ENCODE measurements around the gene OSTN. TPM values are rescaled to one million over a fixed set of nuclear protein-coding genes. Genes with fewer than 3 reads are reported as not detected.

OSTN gene
- total and polyA plus RNA-seq, 9 donors: 0.02 to 0.43 (median 0.27) TPM; not detected in 5

DNA sequence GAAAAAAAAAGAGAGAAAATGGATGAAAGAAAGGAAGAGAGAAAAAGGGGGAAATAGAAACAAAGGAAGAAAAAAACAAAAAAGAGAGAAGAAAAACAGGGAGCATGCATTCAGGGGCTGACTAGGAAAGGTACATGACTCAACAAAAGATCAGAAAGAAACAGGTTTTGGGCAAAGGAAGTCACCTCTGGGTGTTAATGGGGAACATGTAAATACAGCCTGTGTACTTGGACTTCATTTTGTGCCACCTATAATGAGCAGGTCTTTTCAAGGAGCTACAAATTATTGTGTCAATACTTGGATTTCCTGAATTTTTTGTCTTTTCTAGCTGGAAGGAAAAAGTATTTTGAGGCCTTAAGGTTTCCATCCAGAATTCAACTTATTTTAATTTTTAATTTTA is 76.7 kb downstream of the OSTN start:
- no peak for DNase-seq
- Histone ChIP-seq H3K36me3 (no peaks in the 10 kb centered on the region), H3K4me3 (no peak overlapping the region), H3K27ac (no peak overlapping the region), H3K9me3 (no peaks in the 10 kb centered on the region), H3K4me1 (ENCODE audit: insufficient read depth) (no peaks in the 10 kb centered on the region), H3K27me3 (no peaks in the 10 kb centered on the region)
- intact Hi-C loops (cut with DNase I): no loop called here
- TF ChIP-seq POLR2A (IDR thresholded peaks at IDR 0.05) (no peak), EP300 (IDR thresholded peaks at IDR 0.05) (no peak)
- TF ChIP-seq, protein P1, sequence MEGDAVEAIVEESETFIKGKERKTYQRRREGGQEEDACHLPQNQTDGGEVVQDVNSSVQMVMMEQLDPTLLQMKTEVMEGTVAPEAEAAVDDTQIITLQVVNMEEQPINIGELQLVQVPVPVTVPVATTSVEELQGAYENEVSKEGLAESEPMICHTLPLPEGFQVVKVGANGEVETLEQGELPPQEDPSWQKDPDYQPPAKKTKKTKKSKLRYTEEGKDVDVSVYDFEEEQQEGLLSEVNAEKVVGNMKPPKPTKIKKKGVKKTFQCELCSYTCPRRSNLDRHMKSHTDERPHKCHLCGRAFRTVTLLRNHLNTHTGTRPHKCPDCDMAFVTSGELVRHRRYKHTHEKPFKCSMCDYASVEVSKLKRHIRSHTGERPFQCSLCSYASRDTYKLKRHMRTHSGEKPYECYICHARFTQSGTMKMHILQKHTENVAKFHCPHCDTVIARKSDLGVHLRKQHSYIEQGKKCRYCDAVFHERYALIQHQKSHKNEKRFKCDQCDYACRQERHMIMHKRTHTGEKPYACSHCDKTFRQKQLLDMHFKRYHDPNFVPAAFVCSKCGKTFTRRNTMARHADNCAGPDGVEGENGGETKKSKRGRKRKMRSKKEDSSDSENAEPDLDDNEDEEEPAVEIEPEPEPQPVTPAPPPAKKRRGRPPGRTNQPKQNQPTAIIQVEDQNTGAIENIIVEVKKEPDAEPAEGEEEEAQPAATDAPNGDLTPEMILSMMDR (IDR thresholded peaks at IDR 0.05): no peak

DNA sequence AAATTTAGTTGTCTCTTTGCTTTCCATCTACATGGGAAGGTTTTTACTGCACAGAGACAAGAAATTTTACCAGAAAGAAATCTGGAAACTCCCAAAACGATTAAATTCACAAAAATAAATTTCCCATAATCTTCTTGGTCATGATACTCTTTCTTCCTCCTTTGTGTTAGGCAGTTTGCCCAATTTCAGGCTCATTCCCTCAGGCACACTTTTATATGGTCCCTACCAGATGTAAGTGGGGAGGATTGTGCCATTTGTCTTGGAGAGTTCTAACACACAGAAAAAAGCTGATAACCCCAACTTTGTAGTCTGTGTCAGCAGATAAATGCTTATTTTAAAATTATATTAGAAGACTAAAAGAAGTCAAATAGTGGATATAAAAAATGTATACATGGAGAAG is 81.1 kb downstream of the OSTN start:
- Histone ChIP-seq H3K27me3 (no peaks in the 10 kb centered on the region), H3K4me1 (ENCODE audit: insufficient read depth) (no peaks in the 10 kb centered on the region), H3K4me3 (no peak overlapping the region), H3K36me3 (no peaks in the 10 kb centered on the region), H3K27ac (no peak overlapping the region), H3K9me3 (no peaks in the 10 kb centered on the region)
- no peak for DNase-seq
- 9 to 15% (median 9%) methylated on average over 1 of the region's 1 CpG for WGBS, 3 donors
- TF ChIP-seq, protein P1 (IDR thresholded peaks at IDR 0.05): no peak
- TF ChIP-seq POLR2A (IDR thresholded peaks at IDR 0.05) (no peak), EP300 (IDR thresholded peaks at IDR 0.05) (no peak)
- intact Hi-C loops (cut with DNase I): no loop called here

DNA sequence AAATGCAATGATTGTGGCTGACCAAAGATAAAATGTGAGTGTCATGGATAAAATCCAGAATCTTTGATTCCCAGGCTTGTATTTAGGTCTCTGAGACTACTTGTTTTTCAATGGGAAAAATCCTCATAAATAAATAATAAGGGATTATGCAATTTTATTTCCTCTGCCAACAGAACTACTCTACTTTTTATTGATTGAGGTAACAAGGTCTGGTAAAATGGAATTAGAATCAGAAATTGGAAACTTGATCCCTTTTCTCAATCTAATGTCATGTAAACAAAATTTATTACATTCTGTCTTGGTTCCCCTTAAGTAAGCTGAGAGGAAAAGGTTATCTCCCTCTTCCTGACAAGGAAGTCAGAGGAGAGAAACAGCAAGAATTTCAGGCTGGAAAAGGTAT is 81.8 kb downstream of the OSTN start:
- H3K27ac ChIP-seq: no peak overlapping the region
- TF ChIP-seq POLR2A (IDR thresholded peaks at IDR 0.05) (no peak), EP300 (IDR thresholded peaks at IDR 0.05) (no peak)
- TF ChIP-seq, protein P1 (IDR thresholded peaks at IDR 0.05): no peak
- H3K27me3 ChIP-seq: no peaks in the 10 kb centered on the region
- H3K36me3 ChIP-seq: no peaks in the 10 kb centered on the region
- intact Hi-C loops (cut with DNase I): no loop called here
- no peak for DNase-seq
- no peaks in the 10 kb centered on the region for H3K9me3 ChIP-seq
- no peak overlapping the region for H3K4me3 ChIP-seq
- H3K4me1 ChIP-seq (ENCODE audit: insufficient read depth): no peaks in the 10 kb centered on the region

DNA sequence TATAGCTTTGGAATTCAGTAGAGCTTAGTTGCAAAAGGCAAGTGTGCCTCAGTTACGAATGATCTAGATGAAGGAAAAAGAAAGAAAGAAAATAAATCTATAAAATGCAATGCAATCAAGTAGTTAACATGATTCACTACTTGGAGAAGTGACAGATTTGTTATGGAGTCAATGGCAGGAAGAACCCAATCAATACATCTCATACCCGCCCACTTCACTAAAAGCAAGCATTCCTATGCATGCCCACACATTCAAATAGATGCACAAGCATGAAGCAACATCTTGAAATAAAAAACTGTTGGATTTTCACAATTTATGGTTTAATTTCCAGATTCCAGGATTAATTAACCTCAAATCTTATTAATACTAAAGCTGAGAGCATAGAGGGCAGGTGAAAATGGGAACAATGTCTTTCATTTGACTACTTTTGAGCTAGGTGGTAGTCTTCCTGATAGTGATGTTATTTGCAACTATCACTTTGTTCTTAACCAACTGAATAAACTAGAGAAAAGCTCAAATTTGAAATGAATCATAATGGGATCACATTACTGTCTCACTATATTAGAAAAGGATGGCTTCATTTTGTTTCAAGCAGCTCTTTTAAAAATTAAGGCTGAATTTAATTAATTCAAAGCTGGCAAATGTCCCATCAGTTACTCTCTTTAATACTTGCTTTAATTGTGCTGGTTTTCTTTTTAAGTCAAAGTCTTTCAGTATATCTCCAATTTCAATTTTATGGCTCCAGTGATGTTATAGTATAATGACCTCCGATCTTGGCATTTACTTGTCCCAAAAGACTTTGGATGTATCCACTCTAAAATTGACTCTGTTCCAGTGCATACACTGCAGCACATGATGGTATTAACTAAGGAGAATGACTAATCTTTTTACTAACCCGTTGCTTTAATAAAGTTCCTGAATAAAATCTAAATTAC is 83.5 kb downstream of the OSTN start:
- H3K4me1 ChIP-seq (ENCODE audit: insufficient read depth): no peaks in the 10 kb centered on the region
- no peak overlapping the region for H3K27ac ChIP-seq
- no peaks in the 10 kb centered on the region for H3K36me3 ChIP-seq
- H3K27me3 ChIP-seq: no peaks in the 10 kb centered on the region
- no peak for DNase-seq
- TF ChIP-seq EP300 (IDR thresholded peaks at IDR 0.05) (no peak), POLR2A (IDR thresholded peaks at IDR 0.05) (no peak)
- TF ChIP-seq, protein P1 (IDR thresholded peaks at IDR 0.05): no peak
- 59 to 82% (median 63%) methylated on average over 4 of the region's 4 CpGs for WGBS, 3 donors
- no peaks in the 10 kb centered on the region for H3K9me3 ChIP-seq
- H3K4me3 ChIP-seq: no peak overlapping the region
- intact Hi-C loops (cut with DNase I): no loop called here

All from ovary (tissue), 9 donors.